WTC11 (cell line): ENCODE data around the gene ENAH.

Source experiments
- CREB1 ChIP-seq: sonication (generic); formaldehyde crosslinking; IDR thresholded peaks from 2 replicates; pipeline ENCODE4 v1.8.0; 2023; ENCODE audit warnings: mild to moderate bottlenecking, missing genetic modification reagents
- HMGA2 ChIP-seq: fragments of 250-450 bp; sonication (Bioruptor Pico); IDR thresholded peaks from 2 replicates; pipeline ENCODE4 v1.4.0; 2021; ENCODE audit warnings: mild to moderate bottlenecking, moderate library complexity
- TF ChIP-seq, protein P1 (sequence below): fragments of 200-600 bp; IDR thresholded peaks from 2 replicates; pipeline ENCODE4 v1.8.0; 2022; ENCODE audit warnings: antibody characterized with exemption
- TF ChIP-seq, protein P2 (sequence below): sonication (generic); formaldehyde crosslinking; IDR thresholded peaks from 2 replicates; pipeline ENCODE4 v1.8.0; 2023; ENCODE audit warnings: mild to moderate bottlenecking, missing genetic modification reagents

DNA sequence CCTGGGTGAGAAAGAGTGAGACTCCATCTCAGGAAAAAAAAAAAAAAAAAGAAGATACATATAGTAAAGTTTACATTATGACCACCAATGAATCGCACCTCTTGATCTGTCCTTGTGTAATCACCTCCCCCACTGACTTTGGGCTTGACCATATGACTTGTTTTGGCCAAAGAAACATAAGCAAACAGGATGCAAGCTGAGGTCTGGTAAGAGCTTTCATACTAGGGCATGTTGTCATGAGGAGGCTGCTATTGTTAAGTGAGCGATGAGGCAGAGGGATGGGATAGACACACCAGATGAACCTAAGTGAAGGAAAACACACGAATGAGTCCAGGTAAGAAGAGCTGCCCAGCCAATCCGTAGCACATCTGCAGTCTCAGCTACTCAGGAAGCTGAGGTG is 10.7 kb downstream of the ENAH start:
- TF ChIP-seq CREB1 (CRISPR knock-in tag) (no peak), HMGA2 (CRISPR knock-in tag) (no peak)
- TF ChIP-seq, protein P1, sequence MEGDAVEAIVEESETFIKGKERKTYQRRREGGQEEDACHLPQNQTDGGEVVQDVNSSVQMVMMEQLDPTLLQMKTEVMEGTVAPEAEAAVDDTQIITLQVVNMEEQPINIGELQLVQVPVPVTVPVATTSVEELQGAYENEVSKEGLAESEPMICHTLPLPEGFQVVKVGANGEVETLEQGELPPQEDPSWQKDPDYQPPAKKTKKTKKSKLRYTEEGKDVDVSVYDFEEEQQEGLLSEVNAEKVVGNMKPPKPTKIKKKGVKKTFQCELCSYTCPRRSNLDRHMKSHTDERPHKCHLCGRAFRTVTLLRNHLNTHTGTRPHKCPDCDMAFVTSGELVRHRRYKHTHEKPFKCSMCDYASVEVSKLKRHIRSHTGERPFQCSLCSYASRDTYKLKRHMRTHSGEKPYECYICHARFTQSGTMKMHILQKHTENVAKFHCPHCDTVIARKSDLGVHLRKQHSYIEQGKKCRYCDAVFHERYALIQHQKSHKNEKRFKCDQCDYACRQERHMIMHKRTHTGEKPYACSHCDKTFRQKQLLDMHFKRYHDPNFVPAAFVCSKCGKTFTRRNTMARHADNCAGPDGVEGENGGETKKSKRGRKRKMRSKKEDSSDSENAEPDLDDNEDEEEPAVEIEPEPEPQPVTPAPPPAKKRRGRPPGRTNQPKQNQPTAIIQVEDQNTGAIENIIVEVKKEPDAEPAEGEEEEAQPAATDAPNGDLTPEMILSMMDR, result no peak
- TF ChIP-seq, protein P2, sequence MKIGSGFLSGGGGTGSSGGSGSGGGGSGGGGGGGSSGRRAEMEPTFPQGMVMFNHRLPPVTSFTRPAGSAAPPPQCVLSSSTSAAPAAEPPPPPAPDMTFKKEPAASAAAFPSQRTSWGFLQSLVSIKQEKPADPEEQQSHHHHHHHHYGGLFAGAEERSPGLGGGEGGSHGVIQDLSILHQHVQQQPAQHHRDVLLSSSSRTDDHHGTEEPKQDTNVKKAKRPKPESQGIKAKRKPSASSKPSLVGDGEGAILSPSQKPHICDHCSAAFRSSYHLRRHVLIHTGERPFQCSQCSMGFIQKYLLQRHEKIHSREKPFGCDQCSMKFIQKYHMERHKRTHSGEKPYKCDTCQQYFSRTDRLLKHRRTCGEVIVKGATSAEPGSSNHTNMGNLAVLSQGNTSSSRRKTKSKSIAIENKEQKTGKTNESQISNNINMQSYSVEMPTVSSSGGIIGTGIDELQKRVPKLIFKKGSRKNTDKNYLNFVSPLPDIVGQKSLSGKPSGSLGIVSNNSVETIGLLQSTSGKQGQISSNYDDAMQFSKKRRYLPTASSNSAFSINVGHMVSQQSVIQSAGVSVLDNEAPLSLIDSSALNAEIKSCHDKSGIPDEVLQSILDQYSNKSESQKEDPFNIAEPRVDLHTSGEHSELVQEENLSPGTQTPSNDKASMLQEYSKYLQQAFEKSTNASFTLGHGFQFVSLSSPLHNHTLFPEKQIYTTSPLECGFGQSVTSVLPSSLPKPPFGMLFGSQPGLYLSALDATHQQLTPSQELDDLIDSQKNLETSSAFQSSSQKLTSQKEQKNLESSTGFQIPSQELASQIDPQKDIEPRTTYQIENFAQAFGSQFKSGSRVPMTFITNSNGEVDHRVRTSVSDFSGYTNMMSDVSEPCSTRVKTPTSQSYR (CRISPR knock-in tag), result no peak
